Tibial nerve (tissue), 4 donors: ENCODE data around the gene CACNA2D2. TPM values are rescaled to one million over a fixed set of nuclear protein-coding genes. Genes with fewer than 3 reads are reported as not detected.

Experiments used
- DNase-seq, 2 donors: peaks; one replicate each; pipeline ENCODE4 v3.0.0-alpha.2; 2019; ENCODE audit warnings: low spot score in 2 of 2
- H3K27ac ChIP-seq, 4 donors: fragments of 200-600 bp; sonication (generic) in 3 of 4; one replicate each; pipeline ENCODE4 v1.5.1; 2017 to 2019; ENCODE audit warnings: mild to moderate bottlenecking in 1 of 4
- H3K27me3 ChIP-seq, 2 donors: fragments of 200-600 bp; sonication (generic) in 1 of 2; one replicate each; pipeline versions ENCODE4 v1.5.1 to v1.6.0; 2017 to 2019
- H3K36me3 ChIP-seq, 3 donors: fragments of 200-600 bp; sonication (generic); one replicate each; pipeline ENCODE4 v1.5.1; 2018 to 2019
- H3K4me1 ChIP-seq, 4 donors: fragments of 200-600 bp; sonication (generic) in 3 of 4; one replicate each; pipeline ENCODE4 v1.5.1; 2017 to 2019
- H3K4me3 ChIP-seq, 4 donors: fragments of 200-600 bp; sonication (generic) in 3 of 4; one replicate each; pipeline ENCODE4 v1.5.1; 2017 to 2019; ENCODE audit warnings: mild to moderate bottlenecking in 1 of 4, moderate library complexity in 1 of 4
- H3K9me3 ChIP-seq, 4 donors: fragments of 200-600 bp; sonication (generic) in 3 of 4; one replicate each; pipeline ENCODE4 v1.5.1; 2017 to 2019
- CTCF ChIP-seq, 5 experiments: fragments of 200-600 bp in 3 of 5; fragments of 450-650 bp in 2 of 5; sonication (generic) in 3 of 5; IDR thresholded peaks; one replicate each; pipeline ENCODE4 v1.5.1; 2016 to 2019; ENCODE audit warnings: antibody characterized with exemption in 5 of 5, mild to moderate bottlenecking in 3 of 5, moderate library complexity in 2 of 5
- EP300 ChIP-seq, 2 donors: sonication (generic); formaldehyde crosslinking; IDR thresholded peaks; one replicate each; pipeline ENCODE4 v1.6.1; 2017; ENCODE audit warnings: antibody characterized with exemption in 2 of 2, mild to moderate bottlenecking in 1 of 2
- POLR2A ChIP-seq, 2 donors: fragments of 450-650 bp; IDR thresholded peaks; one replicate each; pipeline ENCODE4 v1.6.1; 2017; ENCODE audit warnings: antibody characterized with exemption in 2 of 2, mild to moderate bottlenecking in 2 of 2, moderate library complexity in 2 of 2
- WGBS, 2 donors: methylation state at CpG; one replicate each; pipeline ENCODE4 v1.1.5; 2018; 5-methylcytosine and 5-hydroxymethylcytosine counted together
- total RNA-seq, 4 donors: library from RNA; depleted of rRNA; stranded (reverse); fragments of >200 nt; gene quantifications; one replicate each; pipeline ENCODE4 v1.1.0, GENCODE V29; 2016

The CACNA2D2 gene
- total RNA-seq, 4 donors from 2014 or later, result 0.84 to 2.0 (median 1.2) TPM

- H3K4me1 ChIP-seq, result peaks cover 0 to 90% (median 53%) of the 10 kb centered on the region in 4 donors
- peaks cover 0 to 43% (median 0%) of the 10 kb centered on the region in 3 donors for H3K36me3 ChIP-seq
- no peaks in the 10 kb centered on the region for H3K9me3 ChIP-seq
- H3K27ac ChIP-seq, result peak within 1 kb of the TSS; percentile 72 to 99 (median 92)
- H3K4me3 ChIP-seq, result peak within 1 kb of the TSS; percentile 63 to 79 (median 66)
- TF ChIP-seq CTCF (IDR thresholded peaks at IDR 0.05) (no peak), POLR2A (IDR thresholded peaks at IDR 0.05) (no peak), EP300 (IDR thresholded peaks at IDR 0.05) (peak; percentile 22 to 68)
- 18 to 40% methylated on average over 15 to 28 of the region's 31 CpGs for WGBS, 2 donors
- no peak for DNase-seq
- H3K27me3 ChIP-seq, result no peaks in the 10 kb centered on the region
Measured at GRCh38 chr3:50322386-50323091, 180.9 kb downstream of the CACNA2D2 start, which contains the start of gene HYAL2. Gene HYAL2, minus strand, starts transcription at chr3:50322745. Its CDS starts 2,256 bp downstream, at chr3:50320489.

GRCh38 chr3:50322115-50322385 lies 181.4 kb downstream of the CACNA2D2 start:
- H3K9me3 ChIP-seq, result no peaks in the 10 kb centered on the region
- peaks cover 0 to 90% (median 52%) of the 10 kb centered on the region in 4 donors for H3K4me1 ChIP-seq
- no peaks in the 10 kb centered on the region for H3K27me3 ChIP-seq
- WGBS, 2 donors, result 3 to 17% methylated on average over 1 to 11 of the region's 14 CpGs
- peak overlapping the region; percentile 72 to 99 (median 92) for H3K27ac ChIP-seq
- H3K4me3 ChIP-seq, result peak overlapping the region; percentile 63 to 79 (median 66)
- DNase-seq, result no peak
- H3K36me3 ChIP-seq, result peaks cover 0 to 47% (median 0%) of the 10 kb centered on the region in 3 donors
- no peak for TF ChIP-seq CTCF (IDR thresholded peaks at IDR 0.05)
- no peak for TF ChIP-seq POLR2A (IDR thresholded peaks at IDR 0.05)
- TF ChIP-seq EP300 (IDR thresholded peaks at IDR 0.05), result no peak

- Histone ChIP-seq H3K4me1 (peaks cover 0 to 90% (median 52%) of the 10 kb centered on the region in 4 donors), H3K4me3 (peak overlapping the region; percentile 63 to 79 (median 66)), H3K9me3 (no peaks in the 10 kb centered on the region), H3K27ac (peak overlapping the region; percentile 72 to 99 (median 92)), H3K36me3 (peaks cover 0 to 50% (median 0%) of the 10 kb centered on the region in 3 donors), H3K27me3 (no peaks in the 10 kb centered on the region)
- WGBS, 2 donors, result 1% methylated on average over 21 to 36 of the region's 59 CpGs
- DNase-seq, result peak; percentile 82 to 84
- TF ChIP-seq EP300 (IDR thresholded peaks at IDR 0.05) (peak; percentile 62 to 76), POLR2A (IDR thresholded peaks at IDR 0.05) (peak in 1 of 2 donors; percentile 71), CTCF (IDR thresholded peaks at IDR 0.05) (peak; percentile 43 to 86 (median 50))
Measured at GRCh38 chr3:50321336-50322114, 181.9 kb downstream of the CACNA2D2 start.

GRCh38 chr3:50320853-50321335 lies 182.5 kb downstream of the CACNA2D2 start:
- Histone ChIP-seq H3K4me3 (peak overlapping the region; percentile 63 to 79 (median 66)), H3K4me1 (peaks cover 0 to 87% (median 52%) of the 10 kb centered on the region in 4 donors), H3K9me3 (no peaks in the 10 kb centered on the region), H3K36me3 (peaks cover 0 to 50% (median 0%) of the 10 kb centered on the region in 3 donors), H3K27ac (peak overlapping the region; percentile 72 to 99 (median 92)), H3K27me3 (no peaks in the 10 kb centered on the region)
- WGBS, 2 donors, result 0% methylated on average over 4 to 5 of the region's 45 CpGs
- DNase-seq, result peak; percentile 63 to 66
- TF ChIP-seq EP300 (IDR thresholded peaks at IDR 0.05), result no peak

GRCh38 chr3:50319894-50320625 lies 183.4 kb downstream of the CACNA2D2 start:
- TF ChIP-seq EP300 (IDR thresholded peaks at IDR 0.05) (no peak), CTCF (IDR thresholded peaks at IDR 0.05) (no peak), POLR2A (IDR thresholded peaks at IDR 0.05) (no peak)
- Histone ChIP-seq H3K27ac (peak overlapping the region; percentile 72 to 99 (median 92)), H3K36me3 (peaks cover 0 to 50% (median 0%) of the 10 kb centered on the region in 3 donors), H3K4me3 (peak overlapping the region; percentile 63 to 79 (median 66)), H3K4me1 (peaks cover 0 to 79% (median 52%) of the 10 kb centered on the region in 4 donors), H3K9me3 (no peaks in the 10 kb centered on the region), H3K27me3 (no peaks in the 10 kb centered on the region)
- DNase-seq, result no peak
- WGBS, 2 donors, result 63 to 72% methylated on average over 22 to 28 of the region's 29 CpGs
